ENCODE results near the gene LAMA2.

LAMA2 gene

DNA sequence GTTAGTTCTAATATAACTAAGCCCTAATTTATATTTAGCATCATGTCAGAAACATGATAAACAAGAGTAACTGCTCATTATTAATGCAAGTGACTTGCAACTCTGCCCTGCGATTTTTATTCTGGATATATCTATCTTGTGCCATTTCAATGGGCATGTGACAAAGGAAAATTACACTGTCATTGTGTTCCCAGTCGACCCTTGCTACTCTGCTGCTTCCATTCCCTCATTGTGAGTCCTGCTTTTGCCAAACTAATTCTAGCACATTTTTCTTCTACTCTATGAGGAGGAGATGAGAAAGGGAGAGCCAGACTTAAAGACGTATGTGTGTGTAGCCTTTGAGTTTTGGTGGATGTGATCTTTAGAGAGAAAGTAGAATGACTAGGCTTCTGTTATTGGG is 551.2 kb downstream of the LAMA2 start:
- no peak for DNase-seq (ENCODE audit: low read depth in 2 of 2)

DNA sequence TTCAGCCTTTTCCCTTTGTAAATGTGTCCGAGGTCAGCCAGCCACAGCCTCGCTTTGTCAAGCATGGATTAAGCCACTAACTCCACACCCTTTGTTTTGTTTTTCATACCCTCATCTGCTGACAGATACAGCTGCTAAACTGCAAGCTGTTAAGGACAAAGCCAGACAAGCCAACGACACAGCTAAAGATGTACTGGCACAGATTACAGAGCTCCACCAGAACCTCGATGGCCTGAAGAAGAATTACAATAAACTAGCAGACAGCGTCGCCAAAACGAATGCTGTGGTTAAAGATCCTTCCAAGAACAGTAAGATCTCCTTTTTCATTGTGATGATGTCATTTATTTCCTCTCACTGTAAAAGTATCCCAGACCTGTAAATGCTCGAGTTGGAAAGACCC is 557.8 kb downstream of the LAMA2 start:
- no peak for DNase-seq (ENCODE audit: low read depth in 2 of 2)

DNA sequence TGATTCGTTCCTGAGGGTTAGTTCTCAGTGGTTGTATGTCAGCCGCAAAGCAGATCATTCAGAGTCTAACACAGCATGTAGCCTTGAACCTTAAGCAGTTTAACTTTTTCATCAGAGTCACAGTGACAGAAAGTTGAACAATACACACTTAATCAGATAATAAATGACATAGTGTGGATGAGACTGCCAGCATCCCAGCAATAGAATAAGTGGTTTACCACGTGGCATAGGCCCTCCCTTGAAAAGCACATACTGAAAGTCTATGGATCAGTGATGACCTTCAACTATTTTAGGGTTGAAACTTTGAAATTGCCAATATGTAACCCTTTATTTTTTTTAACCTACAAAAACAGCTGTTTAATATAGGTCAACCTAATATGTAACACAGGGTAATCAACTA is 561.7 kb downstream of the LAMA2 start:
- no peak for DNase-seq (ENCODE audit: low read depth in 2 of 2)

DNA sequence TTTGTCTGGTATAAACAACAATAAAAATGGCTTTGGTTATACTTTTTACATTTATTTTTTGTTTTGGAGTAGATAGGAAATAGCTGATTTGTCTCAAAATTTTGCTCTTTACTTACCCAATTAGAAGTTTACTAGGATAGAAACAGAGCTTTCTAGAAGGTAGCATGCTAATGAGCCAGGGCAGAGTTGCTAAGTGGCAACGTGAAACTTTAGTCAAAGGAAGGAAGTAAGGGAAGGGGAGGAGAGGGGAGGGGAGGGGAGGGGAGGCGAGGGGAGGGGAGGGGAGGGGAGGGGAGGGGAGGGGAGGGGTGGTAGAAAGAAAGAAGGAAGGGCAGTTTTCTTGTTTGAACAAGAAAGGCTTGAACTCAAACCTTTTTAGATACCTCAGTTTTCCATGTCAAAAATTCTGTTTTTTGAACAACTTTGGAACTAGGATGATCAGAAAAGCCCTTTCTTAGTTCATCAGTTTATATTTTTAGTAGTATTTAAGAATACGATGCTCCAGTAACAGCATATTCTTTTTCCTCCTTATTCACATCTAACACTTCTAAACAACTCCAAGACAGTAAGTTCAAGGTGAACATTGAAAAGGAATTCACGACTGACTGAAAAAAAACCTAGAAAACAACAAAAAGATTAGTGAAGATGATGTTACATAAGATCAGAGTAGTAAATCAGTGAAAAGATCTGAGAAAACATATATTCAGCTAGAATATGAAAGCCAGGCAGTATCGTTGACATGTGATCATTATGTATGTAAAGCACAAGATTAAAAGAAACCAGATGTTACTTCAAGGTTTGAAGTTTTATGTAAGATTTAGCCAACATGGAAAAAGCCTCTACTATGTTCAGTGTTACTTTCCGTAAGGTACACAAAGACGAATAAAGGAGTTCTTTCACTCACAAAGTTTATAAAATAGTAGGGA is 563.6 kb downstream of the LAMA2 start:
- DNase-seq (ENCODE audit: low read depth in 2 of 2), result no peak

DNA sequence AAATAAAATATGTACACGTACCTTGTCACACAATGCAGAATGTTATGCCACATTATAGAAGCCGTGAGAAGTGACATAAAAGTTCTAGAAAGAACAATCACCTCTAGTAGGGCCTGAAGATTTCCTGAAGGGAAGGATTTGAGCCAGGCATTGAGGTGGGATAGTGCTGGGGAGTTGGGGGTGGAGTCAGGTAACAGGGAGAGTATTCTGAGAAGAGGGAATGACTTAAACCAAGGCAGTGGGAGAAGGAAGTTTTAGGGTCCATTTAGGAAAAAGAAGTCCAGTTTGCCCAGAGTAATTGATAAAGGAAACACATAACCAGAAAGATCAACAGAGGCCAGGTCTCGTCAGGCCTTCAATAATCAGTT is 564.2 kb downstream of the LAMA2 start:
- no peak for DNase-seq (ENCODE audit: low read depth in 2 of 2)

DNA sequence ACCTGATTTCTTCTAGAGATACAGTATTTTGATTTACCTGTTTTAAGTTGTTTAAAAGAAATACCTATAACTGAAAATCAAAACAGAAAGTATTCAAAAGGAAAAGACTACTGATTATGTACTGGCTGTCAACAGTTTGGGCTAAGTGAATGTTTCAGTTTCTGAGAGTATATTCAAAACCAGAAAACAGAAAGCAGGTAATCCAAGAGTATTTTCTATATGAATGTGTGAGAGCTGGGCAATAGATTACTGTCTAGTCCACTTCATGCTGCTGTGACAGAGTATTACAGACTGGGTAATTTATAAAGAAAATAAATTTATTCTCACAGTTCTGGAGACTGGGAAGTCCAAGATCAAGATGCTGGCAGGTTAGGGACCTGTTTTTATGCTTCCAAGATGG is 566.0 kb downstream of the LAMA2 start:
- no peak for DNase-seq (ENCODE audit: low read depth in 2 of 2)

DNA sequence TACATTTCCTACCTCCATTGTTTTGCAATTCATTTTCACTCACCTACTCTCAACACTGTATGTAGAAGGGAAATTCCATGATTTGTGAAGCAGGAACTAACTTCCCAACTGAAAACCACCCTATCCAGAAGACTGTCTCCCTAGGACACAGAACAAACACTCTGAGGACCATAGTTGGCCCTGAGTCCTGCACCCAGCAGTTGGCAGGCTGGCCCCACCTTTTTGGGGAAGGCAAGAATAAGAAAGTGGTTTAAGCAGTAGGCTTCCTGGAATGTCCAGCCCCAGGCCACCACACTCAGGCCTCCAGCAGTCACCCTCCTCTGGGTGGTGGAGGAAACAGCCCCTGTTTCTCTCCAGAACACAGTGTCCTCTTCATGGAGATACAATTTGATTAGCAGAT is 568.2 kb downstream of the LAMA2 start:
- no peak for DNase-seq (ENCODE audit: low read depth in 2 of 2)

DNA sequence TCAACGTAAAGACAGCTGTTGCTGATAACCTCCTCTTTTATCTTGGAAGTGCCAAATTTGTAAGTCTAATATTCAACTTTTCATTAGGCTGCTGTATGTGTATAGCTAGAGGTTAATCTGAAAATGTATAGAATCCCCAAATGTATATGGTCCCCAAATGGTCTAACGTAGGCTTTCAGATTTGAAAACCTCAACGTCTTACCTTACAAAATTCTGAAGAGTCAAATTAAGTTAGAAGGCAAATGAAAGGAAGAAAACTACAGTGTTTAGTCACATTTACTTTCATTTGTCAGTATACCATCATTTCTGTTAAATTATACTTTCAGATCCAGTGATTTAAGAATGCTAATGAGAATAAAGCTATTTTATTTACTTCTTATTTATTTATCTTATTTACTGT is 570.1 kb downstream of the LAMA2 start:
- DNase-seq (ENCODE audit: low read depth in 2 of 2), result no peak

DNA sequence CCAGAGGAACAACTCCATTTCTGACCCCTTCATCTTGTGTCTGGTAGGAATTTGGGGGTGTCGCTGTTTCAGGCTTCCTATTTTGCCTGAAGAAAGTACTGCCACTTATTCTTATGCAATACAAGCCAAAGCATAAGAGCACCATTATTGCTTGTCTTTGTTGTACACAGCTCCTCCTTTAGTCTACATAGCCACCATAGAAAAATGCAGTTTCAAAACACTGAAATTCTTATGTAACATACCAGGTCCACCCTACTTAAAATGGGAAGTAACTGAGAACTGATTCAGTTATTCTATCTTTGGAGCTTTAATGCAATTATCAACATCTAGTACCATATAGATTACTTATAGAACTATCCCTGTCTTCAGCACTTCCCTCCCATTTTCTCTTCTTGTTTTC is 571.5 kb downstream of the LAMA2 start:
- no peak for DNase-seq (ENCODE audit: low read depth in 2 of 2)

DNA sequence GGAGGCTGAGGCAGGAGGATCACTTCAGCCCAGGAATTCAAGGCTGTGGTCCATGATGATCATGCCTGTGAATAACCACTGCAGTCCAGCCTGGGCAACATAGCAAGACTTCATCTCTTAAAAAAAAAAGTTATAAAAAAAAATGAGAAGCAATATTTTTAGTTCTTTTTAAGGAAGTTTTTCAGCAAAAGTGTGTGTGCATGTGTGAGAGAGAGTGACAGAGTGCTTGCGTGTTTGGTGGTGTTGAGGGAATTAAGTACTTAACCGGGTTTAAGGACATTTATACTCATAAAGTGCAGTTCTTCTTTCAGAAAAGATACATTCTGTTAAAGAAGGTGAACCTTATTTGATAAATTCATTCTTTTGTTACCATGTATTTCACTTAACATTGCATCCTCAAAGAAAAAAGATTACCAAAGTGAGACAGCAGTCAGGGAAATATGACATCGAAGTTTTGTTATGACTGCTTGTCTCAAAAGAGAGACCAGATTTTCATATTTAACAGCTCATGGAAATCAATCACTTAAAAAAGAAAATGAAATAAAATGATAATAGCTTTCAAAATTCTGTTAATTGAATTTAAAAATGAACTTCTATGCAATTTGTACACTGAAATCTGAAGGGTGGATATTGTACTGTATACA is 572.3 kb downstream of the LAMA2 start:
- DNase-seq (ENCODE audit: low read depth in 2 of 2), result no peak

DNA sequence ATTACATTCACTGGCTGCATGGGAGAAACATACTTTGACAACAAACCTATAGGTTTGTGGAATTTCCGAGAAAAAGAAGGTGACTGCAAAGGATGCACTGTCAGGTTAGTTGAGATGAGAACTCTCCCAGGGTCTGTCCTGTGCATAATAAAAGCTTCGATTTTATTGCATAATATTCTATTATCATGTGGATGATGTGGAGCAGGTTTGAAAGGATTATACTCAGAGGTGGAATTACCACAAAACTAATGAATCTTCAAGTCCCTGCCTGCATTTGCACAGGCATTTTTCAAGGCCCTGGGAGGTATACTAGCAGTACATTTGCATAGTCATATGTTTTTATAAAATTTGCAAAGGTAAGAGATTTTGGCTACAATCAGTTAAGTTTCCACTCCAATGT is 577.3 kb downstream of the LAMA2 start:
- no peak for DNase-seq (ENCODE audit: low read depth in 2 of 2)

DNA sequence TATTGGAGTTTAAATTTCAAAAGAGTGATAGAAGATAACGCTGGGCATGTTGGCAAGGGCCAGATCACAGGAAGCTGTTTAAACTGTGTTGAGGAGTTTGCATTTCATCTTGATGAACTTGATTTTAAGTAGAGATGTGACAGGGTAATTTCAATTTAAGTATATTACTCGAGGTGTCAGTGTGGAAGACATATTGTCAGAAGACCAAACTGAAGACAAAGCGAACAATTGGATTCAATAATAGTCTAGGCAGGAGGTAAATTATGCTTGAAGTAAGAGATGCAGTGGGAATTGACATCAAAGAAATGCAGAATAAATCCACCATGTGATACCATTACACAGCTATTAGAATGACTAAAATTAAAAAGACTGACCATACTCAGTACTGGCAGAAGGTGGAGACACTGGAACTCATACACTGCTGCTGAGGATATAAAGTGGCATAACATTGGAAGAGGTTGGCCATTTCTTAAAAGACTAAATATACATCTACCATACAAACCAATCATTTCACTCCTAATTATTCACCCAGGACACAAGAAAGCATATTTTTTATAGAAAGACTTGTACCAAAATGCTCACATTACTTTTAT is 586.2 kb downstream of the LAMA2 start:
- no peak for DNase-seq (ENCODE audit: low read depth in 2 of 2)

DNA sequence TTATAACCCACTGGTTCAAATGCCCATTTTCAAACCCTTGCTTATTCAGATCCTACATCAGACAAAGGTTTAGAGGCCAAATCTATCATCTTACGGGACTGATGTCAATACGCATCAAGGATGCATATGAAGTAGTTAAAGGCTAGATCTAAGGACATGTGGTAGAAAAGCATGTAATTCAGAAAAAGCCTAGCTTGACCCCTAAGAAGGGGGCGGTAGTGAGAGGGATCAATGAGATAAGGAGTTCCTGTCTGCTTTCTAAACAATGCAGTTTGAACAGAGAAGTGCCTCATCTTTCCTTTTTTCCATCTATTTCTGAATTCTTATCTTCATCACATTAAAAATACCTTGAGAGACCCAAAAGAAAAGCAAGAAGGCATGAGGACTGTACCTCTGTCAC is 589.3 kb downstream of the LAMA2 start:
- no peak for DNase-seq (ENCODE audit: low read depth in 2 of 2)

DNA sequence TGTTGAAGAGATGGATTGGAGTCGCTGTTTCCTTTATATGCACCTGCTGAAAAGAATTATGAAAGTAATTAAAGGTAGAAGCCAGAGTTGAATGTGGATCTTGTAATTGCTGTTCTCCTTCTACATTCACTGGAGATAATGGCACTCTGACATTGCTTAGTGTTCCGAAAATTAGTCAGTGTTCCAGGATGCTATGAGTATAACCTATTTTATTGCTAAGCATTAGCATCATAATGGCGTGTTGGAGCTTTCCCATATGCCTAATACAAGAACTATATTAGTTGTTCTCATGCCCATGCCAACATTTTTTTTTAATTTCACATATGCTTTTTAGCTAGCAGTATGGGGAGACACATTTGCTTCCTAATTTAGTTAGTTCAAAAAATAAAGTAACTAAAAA is 590.6 kb downstream of the LAMA2 start:
- DNase-seq (ENCODE audit: low read depth in 2 of 2), result no peak

DNA sequence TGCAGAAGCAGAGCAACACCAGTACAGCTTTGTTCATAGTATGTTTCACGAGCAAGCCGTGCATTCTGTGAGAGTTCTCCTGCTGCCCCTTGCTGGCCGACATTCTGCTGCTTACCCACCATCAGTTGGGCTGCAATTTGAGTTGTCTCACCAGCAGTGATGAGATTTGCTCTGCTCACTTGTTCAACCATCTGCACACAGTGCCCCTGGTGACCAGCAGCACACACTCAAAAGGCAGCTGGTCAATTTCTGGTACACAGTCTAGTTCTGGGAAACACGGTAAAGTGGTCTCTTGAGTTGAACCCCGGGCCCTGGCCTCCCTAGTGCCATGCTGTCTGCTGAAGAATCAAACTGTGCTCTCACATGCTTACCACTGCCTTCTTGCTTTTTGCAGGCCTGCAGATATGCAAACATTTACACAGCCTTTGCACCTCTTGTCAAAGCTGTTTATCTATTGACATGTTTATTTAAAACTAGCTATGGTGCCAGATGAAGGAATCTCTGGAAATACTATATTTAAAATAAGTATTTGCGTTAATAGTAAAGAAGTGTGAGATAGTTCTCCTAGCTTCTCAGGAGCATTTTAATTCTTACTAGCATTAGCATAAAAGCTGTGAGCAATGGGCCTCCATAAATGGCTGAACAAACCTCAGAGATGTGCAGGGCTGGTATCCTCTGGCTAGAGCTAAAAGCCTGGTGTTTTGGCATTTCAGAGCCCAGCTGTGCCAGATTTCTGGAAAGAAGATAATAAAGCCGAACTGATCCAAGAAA is 592.7 kb downstream of the LAMA2 start:
- DNase-seq (ENCODE audit: low read depth in 2 of 2), result no peak

DNA sequence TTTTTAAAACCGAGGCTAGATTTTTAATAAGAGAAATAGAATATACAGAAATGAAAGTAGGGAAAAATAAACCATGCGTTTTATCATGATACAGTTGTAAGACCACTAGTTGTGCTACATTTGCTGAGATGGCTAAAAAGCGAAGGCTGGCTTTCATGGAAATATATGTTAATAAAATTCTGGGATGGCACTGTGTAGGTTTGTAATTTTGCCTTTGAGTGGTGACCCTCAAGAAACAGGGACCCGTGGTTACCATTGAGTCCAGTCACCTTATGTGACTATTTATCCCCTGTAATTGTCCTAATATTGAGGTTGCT is 593.3 kb downstream of the LAMA2 start:
- no peak for DNase-seq (ENCODE audit: low read depth in 2 of 2)

DNA sequence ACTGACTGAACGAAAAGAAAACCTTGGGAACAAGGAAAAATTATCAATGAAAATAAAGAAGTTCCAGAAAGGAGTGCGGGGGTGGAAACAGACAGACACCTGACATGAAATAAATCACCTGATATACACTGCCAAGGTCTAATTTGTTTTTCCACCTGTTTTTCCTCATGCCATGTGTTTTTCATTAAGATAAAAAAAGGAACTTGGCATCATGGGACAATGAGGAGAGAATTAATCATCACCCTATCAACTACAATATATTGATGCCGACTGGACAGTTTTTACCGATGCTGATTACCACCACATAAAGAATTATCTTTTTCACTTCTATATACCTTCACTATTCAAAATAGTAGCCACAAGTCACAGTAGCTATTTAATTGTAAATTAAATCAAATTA is 593.9 kb downstream of the LAMA2 start:
- DNase-seq (ENCODE audit: low read depth in 2 of 2), result no peak

DNA sequence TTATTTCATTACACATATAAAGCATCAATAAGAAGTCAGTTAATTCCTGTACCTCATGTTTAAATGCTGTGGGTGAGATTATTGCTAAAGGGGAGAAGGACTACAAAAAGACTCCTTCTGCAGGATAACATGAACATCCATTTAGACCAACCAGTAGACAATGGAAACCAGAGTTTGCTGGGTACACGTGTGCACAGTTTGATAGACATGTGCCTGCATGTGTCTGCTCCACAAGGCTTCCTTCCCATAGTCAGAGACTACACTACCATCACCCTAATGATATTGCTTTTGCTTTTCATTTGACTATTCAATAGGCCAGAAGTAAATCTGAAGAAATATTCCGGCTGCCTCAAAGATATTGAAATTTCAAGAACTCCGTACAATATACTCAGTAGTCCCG is 595.4 kb downstream of the LAMA2 start:
- DNase-seq (ENCODE audit: low read depth in 2 of 2), result no peak

DNA sequence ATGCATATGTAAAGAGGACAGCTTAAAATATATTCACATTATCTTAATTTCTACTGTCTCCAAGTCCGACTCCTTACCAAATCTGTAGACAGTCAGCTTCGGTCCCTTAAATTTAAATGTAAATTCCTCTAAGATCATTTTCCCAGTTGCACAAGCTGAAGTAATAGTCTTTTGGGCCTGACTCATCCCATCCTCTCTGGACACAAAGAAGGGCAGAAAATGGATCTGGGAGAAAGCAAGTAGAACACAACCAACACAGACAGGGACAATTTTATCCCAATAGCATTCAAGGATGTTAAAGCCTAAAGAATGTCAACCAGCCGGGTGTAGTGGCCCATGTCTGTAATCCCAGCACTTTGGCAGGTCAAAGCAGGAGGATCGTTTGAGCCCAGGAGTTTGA is 598.8 kb downstream of the LAMA2 start:
- DNase-seq (ENCODE audit: low read depth in 2 of 2), result no peak

DNA sequence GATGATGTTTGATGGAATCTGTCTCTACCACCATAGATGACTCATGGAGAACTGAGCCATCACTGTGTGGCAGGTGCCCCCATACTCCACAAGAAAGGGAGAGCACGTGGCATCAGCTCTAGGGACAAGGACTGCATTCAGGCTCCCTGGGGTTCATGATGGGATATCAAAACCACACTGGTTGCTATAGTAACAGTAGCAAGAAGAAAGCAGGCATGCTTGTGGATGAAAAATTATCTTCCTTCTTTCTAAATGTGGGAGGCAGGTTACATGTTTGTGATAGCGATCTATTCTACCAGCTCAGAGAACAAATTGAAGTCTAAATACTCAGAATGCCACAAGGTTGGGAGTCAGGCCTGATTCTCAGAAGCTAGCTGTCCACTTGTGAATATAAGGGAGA is 602.8 kb downstream of the LAMA2 start:
- no peak for DNase-seq (ENCODE audit: low read depth in 2 of 2)

DNA sequence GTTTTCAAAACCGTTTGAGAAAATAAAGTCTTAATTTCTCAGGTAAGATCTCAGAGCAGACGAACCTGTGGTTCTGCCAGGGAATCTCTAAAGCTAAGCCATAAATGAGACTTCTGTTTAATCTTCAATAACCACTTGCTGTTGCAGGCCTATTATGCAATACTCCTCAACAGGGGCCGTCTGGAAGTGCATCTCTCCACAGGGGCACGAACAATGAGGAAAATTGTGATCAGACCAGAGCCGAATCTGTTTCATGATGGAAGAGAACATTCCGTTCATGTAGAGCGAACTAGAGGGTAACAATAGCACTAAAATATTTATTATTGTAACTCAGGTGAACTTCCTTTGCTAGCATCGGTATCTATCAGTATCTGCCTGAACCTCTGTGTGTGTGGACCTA is 603.4 kb downstream of the LAMA2 start:
- no peak for DNase-seq (ENCODE audit: low read depth in 2 of 2)

DNA sequence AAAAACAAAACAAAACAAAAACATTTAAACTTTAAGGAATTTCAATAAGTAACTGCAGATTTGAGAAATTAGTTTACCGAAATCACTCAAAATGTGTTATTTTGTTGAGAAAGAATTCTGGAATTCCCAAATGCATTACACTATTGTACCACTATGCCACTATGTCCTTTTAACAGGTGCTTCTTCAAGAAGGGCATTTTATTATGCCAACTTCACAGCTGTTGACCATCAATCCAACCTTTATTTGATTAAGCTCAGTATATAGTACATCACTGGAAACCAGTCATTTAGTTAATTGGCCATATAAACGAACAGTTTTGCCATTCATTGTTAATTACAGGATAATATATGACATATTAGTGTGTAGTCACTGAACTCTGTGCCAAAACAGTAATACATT is 605.4 kb downstream of the LAMA2 start:
- no peak for DNase-seq (ENCODE audit: low read depth in 2 of 2)

All from stimulated activated CD8-positive, alpha-beta memory T cell treated with anti-CD3 and anti-CD28 coated beads, Interleukin-2, amount 100 ng/mL, for 48 hours (primary cell).